ENCODE measurements around the gene GAK.

Gene GAK

DNA sequence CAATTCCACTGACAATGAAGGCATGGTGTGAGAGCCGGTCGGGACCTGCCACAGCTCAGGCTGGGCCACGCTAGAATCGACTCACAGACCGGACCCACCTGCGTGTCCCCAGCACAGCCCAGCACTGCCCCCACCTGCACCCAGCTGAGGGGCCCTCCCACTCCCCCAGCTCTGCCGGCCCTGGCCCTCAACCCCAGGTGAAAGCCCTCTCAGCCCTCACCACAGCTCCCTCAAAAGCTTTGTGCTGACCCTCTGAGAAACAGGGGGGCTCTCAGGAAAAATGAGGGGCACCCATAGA is 25.1 kb downstream of the GAK start:
- no peak for DNase-seq (ENCODE audit: low read depth)

GRCh38 chr4:906339-907102 is 25.6 kb downstream of the GAK start:
- no peak for DNase-seq (ENCODE audit: low read depth)

- DNase-seq (ENCODE audit: low read depth), result no peak
Measured at GRCh38 chr4:905485-906338, 26.4 kb downstream of the GAK start.

- no peak for DNase-seq (ENCODE audit: low read depth)
Measured at GRCh38 chr4:903066-904046, 28.8 kb downstream of the GAK start.

- no peak for DNase-seq (ENCODE audit: low read depth)
Measured at GRCh38 chr4:901192-901910, 30.8 kb downstream of the GAK start.

DNA sequence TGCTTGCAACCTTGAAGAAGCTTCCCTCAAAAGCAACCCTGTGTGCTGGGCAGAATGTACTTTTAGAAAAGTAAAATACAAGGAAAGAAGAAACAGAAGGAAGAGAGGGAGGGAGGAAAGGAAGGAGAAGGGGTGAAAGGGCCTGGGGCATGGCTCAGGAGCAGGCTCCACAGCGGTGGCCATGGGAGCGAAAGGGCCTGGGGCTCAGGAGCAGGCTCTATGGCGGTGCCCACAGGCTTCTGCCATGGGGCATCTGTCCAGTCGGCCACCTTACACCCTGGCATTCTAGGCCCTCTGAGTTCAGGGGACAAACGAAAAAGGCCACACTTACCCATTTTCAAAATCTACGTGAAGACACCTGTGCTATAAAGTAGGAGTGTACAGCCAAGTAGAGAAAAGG is 31.4 kb downstream of the GAK start:
- no peak for DNase-seq (ENCODE audit: low read depth)

DNA sequence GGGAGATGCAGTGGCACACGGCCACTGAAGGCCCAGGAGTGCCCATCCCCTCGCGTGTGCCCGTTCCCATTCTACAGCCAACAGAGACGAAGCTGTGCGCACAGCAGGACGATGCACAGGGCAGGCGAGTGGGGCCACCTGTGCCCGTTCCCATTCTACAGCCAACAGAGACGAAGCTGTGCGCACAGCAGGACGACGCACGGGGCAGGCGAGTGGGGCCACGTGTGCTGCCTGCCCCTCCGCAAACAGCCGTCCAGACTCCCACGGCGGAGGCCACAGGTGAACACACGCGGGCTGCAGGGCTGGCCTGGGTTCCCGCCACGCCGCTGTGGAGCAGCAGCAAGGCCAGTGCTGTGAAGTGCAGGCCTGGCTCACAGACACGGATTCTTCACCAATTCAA is 32.0 kb downstream of the GAK start:
- no peak for DNase-seq (ENCODE audit: low read depth)

DNA sequence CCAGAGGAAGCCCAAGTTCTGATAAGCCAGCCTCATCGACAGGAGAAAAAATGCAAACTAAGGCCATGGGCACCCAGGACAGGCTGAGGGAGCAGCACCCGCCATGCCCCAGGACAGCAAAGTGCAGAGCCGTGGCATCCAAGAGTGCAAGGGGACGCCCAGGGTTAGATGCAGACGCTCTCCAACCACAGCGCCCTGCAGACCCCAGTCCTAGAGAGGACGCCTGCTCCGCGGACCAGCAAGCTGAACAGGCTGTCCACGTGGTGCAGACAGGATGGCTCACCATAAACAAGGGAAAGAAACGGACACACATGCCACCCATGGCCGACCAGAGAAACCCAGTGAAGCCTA is 32.6 kb downstream of the GAK start:
- DNase-seq (ENCODE audit: low read depth), result no peak

DNA sequence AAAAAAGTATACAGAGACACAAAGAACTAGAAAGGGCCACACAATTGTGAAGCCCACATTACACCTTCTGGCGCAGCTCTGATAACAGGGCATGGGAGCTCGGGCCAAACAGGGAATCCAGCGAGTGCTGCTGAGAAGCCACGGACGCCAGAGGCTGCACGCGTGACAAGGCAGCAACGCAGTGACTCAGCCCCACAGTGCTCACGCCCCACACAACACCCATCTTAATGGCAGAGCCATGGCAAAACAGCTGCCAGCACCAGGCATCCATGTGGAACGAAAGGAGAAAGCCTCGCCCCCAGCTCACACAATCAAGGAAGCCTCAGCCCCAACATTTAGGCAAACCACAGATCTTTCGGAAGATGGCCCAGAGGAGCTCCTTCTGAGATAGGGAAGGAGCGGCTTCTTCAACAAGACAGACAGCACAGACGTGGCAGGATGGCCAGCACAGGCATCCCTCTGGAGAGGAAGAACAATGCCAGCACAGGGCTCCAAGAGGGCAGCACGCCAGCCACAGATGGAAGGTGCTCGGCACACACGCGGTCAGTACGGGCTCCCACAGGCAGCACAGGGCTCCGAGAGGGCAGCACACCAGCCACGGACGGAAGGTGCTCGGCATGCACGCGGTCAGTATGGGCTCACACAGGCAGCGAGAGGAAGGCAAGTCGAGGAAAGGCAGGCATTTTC is 33.1 kb downstream of the GAK start:
- no peak for DNase-seq (ENCODE audit: low read depth)

- no peak for DNase-seq (ENCODE audit: low read depth)
Measured at GRCh38 chr4:898123-898522, 34.0 kb downstream of the GAK start.

DNA sequence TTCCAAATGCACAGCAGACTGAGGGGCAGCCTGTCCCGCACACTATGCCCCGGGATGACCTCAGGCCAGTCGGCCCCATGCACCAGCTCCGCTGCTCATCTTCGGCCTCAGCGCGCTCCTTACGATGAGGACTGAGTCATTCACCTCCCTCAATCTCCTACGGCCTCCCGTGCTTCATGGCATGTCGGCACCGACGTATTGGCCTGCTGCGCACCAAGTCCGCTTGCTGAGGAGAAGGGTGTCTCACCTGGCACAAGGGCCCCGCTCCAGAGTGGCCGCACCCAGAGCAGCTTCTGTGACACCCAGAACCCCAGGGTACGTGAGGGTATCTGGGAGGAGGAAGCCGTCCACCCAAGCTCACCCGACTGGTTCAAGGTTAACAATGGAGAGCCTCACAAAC is 35.5 kb downstream of the GAK start:
- no peak for DNase-seq (ENCODE audit: low read depth)

DNA sequence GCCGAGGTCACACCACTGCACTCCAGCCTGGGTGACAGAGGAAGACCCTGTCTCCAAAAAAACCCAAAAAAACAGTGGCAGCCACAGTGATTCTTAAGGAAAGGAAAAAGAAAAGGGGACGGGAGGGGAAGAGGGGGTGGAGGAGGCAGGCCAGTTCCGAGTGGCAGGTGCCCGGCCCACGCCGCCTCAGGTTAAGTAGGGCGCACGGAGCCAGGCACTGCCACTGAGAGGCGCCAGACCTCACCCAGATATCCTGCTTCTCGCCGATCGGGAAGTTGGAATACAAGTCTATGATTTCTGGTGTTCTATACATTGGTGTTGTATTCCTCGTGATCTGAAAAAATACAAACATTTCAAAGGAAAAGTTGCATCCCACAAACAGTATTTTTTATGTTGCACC is 35.9 kb downstream of the GAK start:
- DNase-seq (ENCODE audit: low read depth), result no peak

- no peak for DNase-seq (ENCODE audit: low read depth)
Measured at GRCh38 chr4:895596-895995, 36.5 kb downstream of the GAK start.

GRCh38 chr4:893995-894705 is 38.0 kb downstream of the GAK start:
- DNase-seq (ENCODE audit: low read depth), result no peak

GRCh38 chr4:893276-893994 is 38.7 kb downstream of the GAK start:
- DNase-seq (ENCODE audit: low read depth), result no peak

DNA sequence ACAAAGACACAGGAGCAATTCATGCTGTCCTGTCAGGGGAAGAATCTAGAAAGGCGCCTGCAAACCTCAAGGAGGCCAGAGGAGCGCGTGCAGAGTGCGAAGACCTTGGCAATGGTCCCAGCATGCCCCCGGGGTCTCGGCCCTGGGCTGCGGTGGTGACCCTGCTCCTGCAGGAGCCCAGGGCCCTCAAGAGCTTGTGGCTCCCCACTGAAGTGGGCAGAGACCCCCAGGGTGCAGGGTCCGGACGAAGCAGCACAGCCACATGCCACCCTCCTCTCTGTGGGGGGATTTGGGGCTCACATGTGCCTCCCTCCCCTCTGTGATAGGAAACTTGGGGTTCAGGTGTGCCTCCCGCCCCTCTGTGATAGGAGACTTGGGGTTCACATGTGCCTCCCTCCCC is 39.3 kb downstream of the GAK start:
- no peak for DNase-seq (ENCODE audit: low read depth)

GRCh38 chr4:891747-892146 is 40.4 kb downstream of the GAK start:
- no peak for DNase-seq (ENCODE audit: low read depth)

- DNase-seq (ENCODE audit: low read depth), result no peak
Measured at GRCh38 chr4:890036-890695, 42.0 kb downstream of the GAK start.

DNA sequence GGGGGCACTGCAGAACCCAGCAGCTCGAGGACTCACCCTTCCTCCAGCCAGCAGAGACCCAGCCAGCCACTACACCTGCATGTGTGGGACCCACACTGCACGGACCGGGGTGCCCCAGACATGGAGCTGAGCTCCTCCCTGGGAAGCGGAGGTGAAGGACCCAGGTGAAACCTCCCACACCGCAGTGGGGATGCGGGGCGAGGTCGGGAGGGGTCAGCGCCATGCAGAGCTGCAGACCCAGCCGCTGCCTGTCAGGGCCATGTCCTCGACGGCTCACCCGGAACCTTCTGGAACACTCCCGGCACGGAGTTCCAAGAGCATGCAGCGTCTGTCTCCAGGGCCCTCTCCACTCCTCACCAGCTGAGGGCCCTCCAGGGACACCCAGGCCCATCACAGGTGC is 42.6 kb downstream of the GAK start:
- no peak for DNase-seq (ENCODE audit: low read depth)

DNA sequence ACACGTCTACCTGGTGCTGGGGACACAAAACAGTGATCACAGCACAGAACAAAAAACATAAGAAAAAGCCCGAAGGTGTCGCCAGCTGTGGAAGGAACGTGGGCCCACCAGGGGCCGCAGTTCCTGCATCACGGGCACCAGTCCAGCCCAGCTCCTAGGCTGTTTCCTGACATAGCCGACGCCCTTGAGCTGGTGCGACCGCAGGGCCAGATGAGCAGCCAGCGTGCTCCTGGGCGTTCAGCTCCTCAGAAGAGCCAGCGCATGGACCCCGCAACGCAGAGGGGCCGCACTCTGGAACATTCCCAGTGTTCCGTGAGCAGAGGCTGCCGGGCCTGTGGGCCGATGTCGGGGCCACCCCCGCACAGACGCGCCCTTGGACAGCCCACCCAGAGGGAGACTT is 44.1 kb downstream of the GAK start:
- no peak for DNase-seq (ENCODE audit: low read depth)

Data from stimulated activated CD8-positive, alpha-beta memory T cell treated with anti-CD3 and anti-CD28 coated beads, Interleukin-12 subunit alpha, Interleukin-12 subunit beta, amount 100 ng/mL, for 1 hour (primary cell).